ENCODE data around the gene GNRH2.
"Not testable (repeated sequence)": the region's sequence is repeated elsewhere in the genome, so short reads cannot be mapped to it uniquely, and the experiment has no call there.

GNRH2 gene, protein sequence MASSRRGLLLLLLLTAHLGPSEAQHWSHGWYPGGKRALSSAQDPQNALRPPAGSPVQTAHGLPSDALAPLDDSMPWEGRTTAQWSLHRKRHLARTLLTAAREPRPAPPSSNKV

DNA sequence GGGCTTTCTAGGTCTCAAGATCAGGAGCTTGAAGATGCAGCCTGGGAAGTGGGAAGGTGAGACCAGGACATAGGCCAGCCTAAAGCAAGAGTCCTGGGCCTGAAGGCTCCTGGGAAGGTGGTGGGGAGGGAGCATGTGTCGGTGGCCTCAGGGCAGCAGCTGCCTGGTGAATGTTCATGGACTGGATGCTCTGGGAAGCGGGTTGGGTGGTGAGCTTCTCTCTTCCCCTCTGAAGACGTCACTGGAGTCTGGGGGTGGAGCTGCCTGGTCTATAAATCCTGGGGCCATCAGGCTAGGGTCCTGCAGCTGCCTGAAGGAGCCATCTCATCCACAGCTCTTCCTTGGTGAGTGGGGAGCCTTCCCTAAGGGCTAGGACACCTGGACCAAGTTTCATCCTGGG lies at the start of gene GNRH2:
Gene GNRH2 (plus strand): TSS at position 301 of the 400 bp plus-strand sequence. CDS start 793 bp downstream, outside the sequence.
- no peak for DNase-seq

DNA sequence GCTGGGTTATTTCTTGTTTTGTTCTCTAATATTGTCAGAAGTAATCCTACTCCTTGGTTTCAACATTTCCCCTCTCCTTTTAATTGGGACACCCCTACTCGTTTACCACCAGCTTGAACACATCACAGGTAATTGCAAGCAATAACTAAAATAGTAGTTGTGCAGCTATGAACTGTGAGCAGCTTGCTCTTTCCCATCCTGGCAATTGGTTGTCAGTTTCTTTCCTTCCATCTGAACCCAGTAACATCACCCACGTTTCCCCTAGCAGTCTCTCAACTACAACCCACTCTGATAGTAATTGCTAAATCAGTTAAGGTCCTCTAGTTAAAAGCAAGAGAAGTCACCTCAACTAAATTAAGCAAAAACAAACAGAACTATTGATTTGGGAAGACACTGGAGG lies 47.6 kb upstream of the GNRH2 start:
- DNase-seq: no peak

DNA sequence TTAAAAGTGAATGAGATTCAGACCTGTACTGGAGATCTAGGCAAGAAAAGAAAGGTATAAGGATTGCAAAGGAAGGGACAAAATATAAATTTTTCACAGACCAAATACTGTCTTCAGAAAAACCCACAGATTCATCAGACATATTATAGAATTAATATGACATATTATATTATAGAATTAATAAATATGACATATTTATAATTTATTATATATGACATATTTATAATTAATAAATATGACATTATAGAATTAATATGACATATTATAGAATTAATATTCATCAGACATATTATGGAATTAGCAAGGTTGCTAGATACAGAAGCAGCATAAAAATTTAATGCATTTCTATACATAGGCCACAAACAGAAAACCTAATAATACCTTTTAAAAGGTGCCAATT lies 44.7 kb upstream of the GNRH2 start:
- no peak for DNase-seq

DNA sequence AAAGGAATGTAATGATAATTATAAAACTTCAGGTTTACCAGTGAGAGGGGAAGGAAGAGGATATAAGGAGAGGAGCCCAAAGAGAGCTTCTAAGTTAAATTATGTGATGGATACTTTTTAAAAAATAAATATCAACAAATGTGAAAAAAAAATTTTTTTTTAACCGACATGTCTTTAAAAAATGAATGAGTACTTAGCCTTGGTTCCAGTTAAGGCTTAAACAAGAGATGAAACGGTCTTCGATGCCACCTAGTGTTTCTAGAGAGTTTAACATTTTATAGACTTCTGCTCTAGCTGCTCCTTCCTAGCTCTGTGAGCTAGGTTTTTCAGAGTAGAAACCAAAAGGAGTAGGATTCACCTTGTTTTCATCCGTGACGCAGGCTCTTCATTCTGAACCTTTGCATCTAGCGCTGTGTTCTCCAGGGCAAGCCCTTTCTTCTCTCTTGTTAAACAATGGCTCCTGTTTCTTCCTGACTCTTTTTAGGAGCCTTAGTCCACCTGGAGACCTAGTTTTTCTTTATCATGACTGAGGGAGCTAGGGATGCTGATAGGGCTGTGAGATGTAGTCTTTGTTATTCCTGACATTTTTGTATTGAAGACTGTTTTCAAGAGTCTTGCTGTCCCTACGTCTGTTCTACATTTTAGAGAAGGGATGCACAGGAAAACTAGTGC lies 42.4 kb upstream of the GNRH2 start:
- DNase-seq: peak; percentile 59 to 73

DNA sequence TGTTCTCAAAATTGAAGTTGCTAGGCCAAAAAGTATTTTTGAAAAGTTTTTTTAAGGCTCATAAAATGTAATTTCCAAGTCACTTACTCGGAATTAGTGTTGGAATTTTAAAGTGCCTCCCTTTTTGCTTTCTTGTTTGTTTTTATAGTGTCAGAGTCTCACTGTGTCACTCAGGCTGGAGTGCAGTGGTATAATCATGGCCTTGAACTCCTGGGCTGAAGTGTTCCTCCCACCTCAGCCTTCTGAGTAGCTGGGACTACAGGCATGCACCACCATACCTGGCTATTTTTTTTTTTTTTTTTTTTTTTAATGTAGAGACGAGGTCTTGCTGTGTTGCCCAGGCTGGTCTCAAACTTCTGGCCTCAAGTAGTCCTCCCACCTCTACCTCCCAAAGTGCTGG lies 40.0 kb upstream of the GNRH2 start:
- DNase-seq: no peak

DNA sequence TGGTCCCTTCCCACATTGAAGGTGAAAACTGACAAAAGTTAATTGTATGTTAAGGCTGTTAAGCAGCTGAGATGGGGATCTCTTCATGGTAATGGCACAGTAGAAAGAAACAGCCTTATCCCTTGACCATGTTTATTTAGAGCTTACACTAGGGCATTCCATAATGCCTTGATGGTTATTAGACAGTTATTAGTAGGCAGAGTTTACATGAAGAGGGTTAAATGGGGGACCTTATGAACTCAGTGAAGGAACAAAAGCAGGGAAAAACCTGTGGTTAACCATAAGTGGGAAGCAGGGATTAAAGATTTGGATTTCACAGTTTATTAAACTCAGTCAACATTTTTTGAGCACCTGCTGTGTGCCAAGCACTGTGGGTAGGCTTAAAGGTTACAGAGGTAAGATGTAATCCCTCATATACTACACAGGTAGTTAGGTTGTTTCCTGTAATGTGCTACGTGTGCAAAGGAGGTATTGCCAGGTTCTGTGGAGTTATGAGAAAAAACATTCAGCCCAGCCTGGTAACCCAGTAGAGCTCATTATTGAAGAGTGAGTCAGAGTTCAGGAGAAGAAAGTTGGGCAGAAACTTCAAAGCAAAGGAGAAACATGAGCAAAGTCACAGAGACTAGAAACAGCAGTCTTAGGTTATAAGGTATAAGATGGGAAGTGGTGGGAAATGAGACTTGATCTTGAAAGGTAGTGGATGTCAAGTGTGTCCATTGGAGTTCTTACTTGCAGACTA lies 32.3 kb upstream of the GNRH2 start:
- DNase-seq: no peak

DNA sequence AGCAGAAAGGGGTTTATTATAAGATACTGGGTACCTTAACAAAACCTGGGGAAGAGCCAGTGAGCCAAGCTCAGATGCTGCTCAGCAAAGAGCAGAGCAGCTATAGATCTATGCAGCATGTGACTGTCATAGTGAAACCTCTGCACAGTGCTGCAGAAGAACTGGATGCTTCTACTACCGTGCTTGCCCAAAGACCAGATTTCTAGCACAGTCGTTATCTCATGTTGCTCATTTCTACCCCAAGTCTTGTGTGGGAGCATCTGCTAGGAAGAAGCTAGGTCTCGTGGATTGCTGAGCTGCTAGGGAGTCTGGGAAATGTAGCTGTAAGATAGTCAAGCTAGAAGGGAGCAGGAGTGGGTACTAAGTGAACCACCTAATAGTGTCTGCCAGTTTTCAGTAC lies 31.7 kb upstream of the GNRH2 start:
- DNase-seq: no peak

DNA sequence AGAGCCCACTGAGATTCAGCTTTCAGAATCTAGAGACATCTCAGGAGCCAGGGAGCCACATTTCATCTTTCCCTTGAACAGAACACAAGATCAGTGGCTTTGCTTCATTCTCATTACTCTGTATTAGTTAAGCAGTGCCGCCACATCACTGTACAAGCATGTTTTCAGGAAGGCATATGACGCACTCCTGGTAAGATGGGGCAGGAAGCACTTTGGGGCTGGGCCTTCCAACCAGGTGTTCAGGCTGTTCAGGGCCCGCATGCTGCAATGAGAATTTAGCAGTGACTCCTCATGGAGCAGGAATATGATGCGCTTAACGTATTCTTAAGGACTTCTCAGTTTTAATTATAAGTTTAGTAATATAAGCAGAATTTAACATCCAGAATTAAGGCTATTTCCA lies 29.7 kb upstream of the GNRH2 start:
- DNase-seq: no peak

DNA sequence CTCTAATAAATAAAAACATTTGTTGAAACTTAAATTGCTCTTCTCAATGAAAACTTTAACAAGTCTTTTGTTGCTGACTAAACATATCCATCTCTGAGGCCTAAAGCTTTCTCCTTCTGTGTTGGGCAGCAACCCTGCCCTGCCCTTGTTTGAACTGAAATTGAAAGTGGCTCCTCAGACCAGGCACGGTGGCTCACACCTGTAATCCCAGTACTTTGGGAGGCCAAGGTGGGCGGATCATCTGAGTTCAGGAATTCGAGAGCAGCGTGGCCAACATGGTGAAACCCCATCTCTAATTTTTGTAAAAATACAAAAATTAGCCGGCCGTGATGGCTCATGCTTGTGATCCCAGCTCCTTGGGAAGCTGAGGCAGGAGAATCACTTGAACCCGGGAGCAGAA lies 29.2 kb upstream of the GNRH2 start:
- no peak for DNase-seq

DNA sequence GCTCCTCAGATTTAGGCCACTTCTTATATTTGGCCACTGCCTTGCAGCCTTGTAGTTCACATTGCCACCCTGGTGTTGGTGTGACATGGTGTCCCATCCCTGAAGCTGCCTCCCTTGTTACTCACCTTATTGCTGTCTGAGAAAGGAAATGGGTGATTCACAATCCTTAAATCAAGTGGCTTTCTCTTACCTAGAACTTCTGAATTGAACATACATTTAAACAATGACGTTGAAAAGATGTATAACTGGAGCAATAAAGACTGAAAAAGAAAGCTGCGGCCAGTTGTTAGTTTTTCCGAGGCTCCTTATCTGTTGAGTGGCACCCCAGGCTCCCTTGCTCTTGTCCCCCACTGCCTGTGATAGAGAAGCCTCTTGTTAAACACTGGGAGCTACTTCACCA lies 28.8 kb upstream of the GNRH2 start:
- DNase-seq: no peak

DNA sequence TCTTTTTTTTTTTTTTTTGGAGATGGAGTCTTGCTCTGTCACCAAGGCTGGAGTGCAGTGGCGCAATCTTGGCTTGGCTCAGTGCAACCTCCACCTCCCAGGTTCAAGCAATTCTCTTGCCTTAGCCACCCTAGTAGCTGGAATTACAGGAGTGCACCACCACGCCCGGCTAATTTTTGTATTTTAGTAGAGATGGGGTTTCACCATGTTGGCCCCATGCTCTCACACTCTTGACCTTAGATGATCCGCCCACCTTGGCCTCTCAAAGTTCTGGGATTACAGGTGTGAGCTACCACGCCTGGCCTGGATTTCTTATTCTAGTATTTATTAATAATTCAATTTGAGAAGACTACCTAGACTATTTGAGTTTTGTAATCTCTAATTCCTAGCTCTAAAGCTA lies 28.1 kb upstream of the GNRH2 start:
- not testable (repeated sequence) for DNase-seq

DNA sequence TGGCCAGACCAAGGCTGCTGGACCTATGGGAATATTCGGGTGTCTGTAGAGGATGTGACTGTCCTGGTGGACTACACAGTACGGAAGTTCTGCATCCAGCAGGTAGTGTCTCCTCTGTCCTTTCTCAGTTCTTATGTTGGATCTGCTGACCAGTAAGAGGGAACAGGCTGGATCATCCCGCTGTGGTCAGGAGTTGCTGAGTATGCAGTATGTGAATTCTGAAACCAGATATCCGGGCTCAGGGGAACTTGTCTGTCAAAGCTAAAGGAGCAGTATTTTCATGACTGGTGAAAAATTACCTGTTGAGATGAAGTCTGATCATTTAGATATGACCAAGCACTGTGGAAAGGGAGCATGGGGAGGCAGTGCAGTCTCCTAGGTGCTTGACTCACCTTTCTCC lies 22.1 kb upstream of the GNRH2 start:
- peak in 1 of 2 experiments; percentile 30 for DNase-seq

DNA sequence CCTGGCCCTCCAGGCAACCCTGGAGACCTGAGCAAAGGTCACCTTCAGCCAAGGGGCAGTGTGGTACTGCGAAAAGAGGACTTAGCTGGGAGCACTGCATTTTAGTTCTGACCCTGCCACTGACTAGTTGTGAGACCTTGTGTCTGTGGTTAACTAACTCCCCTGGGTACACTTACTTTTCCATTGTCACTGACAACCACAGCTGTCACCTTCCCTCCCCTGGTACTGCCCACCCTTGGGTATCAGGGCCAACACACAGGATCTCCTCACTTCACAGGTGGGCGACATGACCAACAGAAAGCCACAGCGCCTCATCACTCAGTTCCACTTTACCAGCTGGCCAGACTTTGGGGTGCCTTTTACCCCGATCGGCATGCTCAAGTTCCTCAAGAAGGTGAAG lies 21.6 kb upstream of the GNRH2 start:
- DNase-seq: peak in 1 of 2 experiments; percentile 78

DNA sequence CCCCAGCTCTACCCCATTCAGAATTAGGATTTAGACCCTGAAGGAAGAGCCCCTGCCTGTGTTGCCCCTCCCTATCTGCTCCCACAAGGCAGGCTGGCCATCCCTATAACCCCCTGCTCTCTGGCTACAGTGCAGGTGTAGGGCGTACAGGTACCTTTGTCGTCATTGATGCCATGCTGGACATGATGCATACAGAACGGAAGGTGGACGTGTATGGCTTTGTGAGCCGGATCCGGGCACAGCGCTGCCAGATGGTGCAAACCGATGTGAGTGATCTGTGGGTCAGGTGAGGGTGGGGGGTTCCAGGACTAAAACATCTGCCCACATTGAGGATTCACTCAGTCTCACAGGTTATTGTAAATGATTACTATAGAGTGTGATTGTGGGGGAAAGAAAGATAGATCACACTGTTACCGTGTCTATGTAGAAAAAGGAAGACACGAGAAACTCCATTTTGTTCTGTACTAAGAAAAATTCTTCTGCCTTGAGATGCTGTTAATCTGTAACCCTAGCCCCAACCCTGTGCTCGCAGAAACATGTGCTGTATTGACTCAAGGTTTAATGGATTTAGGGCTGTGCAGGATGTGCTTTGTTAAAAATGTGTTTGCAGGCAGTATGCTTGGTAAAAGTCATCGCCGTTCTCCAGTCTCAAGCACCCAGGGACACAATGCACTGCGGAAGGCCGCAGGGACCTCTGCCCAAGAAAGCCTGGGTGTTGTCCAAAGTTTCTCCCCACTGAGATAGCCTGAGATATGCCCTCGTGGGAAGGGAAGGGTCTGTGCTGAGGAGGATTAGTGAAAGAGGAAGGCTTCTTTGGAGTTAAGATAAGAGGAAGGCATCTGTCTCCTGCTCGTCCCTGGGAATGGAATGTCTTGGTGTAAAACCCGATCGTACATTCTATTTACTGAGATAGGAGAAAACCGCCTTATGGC lies 20.6 kb upstream of the GNRH2 start:
- peak; percentile 57 to 93 for DNase-seq

DNA sequence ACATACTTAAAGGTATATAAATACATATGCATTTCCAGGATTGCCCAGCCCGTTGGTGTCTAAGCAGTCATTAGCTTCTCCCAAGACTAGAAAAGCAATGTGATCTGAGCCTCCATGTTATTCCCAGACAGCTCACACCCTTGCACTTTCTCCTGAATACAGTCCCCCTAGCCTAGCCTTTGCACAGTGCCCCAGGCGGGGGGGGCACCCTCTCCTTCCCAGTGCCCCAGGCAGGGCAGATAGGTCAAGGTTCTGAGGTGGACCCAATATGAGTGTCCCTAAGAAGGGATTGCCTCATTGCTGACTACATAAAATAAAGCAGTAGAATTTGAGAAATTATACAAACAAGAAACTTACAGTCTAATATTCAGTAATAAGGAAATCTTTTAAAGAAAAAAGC lies 15.4 kb upstream of the GNRH2 start:
- DNase-seq: no peak

DNA sequence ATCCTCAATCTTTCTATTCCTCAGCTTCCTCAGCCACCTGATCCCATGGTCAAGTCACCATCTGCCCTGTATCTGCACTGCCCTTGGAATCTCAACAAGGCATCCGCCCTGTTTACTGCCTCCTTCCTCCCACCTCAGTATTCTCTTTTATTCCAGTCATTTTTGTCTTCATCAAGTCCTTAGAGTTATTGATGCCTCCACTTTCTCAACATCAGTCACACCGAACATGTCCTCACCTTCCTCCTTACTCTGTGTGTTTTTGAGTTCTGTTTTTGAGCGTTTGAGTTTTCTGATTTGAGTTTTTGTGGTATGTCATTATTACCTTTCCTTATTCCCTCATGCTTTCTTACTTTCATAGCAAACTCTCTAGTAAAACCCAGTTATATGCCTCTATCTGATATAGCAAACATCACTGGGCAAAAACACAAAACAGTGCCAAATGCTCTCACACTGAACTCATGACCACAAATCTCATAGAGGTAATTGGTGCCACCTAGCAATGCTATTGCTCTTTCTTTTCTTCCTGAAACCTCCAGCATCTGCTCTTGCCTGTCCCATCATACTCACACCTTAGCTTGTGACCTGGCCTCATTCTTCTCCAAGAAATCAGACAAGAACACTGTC lies 11.8 kb upstream of the GNRH2 start:
- DNase-seq: no peak

DNA sequence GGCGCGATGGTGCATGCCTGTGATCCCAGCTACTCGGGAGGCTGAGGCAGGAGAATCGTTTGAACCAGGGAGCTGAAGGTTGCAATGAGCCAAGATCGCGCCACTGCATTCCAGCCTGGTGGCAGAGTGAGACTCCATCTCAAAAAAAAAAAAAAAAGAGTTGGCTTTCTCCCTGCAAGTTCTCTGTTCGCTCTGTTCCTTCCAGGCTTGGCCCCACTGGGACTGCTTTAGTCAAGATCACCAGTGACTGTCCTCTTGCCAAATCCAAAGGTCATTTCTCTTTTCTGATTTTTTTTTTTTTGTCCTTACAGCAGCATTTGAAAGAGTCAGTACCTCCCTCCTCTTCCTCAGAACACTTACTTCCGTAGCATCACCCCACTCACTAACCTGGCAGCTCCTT lies 10.8 kb upstream of the GNRH2 start:
- no peak for DNase-seq

DNA sequence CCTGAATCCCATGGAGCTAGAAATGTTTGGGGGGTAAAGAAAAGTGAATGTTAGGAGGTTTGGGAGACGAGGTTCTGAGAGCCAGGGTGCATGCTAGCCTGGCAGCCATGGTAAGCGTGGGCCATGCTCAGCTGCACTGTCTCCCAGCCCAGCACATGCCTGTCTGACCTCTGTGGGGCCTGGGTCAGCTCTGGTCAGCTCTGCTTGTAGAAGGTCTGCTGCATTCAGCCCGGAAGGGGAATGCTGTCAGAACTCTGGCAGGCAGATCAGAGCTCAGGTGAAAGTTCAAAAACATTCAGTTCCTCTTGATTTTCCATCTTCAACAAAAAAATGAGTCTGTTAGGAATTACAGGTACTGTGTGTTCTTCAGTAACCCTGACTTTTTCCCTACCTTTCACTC lies 5.8 kb upstream of the GNRH2 start:
- no peak for DNase-seq

DNA sequence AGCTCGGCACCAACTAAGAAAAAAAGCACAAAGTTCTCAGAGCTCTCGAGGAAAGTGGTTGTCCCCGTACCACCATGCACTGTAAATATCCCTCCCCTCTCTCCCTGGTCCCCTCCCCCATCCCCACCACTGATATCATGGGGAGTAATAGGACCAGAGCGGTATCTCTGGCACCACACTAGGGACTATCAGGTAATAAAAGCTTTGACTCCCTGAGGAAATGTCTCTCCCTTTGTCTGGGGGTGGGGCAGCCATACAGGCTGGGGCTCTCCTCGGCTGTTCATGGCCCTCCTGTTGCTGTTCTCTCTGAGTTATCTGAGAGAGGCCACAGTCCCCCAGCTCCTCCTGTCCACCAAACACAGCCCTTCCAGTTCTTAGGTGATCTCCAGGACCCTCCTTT lies 5.0 kb upstream of the GNRH2 start:
- no peak for DNase-seq

DNA sequence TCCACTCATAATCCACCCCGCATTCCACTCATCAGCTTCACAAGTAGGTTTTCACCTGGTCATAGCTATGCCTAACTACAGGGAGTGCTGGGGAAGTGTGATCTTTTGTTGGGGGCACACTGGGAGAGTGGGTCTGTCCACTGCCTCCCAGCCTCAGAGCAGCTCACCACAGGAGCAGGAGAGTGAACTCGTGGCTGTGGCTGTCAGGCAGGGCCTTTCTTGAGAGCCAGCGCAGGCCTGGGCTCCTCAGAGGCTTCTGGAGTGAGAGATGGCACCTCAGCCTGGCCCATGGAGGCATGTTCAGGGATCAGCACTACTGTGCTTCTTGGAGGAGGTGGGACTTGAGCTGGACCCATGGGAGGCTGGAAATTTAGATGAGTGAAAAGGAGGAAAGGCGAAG lies 4.0 kb upstream of the GNRH2 start:
- no peak for DNase-seq

DNA sequence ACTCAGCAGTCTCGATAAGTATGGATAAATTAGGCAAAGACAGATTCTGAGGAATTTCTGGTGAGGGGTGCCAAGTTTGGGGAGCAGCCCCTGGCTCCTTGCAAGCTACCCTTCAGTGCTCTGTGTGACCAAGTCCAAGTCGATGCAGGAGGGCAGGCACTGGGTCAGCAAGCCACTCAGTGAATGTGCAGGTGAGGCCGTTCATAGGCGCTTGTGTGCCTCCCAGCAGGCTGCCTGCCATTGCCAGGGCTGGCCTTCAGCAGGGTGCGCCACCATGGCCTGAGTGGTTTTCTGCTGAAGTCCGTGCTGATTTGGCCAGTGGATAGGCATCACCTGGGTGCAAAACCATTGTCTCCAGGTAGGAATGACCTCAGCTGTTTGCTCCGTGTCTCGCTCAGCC lies 3.3 kb upstream of the GNRH2 start:
- DNase-seq: no peak

DNA sequence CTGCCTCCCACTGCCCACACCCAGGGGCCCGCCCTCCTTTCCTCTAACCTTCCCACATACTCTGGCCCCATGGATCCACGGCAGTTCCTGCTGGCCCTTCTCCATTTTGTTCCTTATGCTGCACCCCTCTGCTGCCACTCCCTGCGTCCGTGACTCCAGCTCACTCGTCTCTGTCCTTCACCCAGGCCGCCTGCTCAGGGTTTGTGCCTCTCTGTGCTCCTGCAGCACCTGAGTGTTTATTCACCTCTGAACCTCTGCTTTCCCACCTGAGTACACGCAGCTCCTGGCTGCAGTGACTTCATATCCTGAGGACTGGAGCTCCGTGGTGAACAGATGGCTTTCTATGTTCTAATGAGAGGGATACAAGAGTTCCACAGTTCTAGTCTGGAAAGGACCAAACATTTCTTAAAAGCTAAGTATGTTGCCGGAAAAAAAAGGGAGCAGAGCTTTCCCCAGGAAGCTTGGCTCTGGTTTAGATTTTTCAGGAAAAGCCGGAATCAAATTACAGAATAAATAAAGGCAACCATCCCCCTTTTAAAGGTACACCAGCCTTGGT lies 1.5 kb upstream of the GNRH2 start:
- DNase-seq: no peak

DNA sequence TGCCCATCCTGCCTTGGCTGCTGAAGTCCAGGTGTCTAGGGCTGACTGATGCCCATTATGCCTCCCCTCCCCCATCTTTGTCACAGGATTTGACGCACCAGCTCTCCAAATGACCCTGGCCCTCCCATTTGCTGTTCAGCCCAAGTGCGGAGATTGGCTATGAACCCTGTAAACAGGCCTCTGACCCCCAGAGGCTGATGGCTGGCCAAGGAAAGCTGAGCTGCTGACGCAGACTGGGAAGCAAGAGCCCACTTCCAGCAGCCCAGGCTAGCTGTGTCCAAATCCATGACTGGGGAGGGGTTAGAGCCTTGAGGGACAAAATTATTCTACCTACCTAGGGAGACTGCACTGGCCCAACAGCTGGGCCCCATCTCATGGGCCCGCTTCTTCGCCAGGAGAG lies 797 bp upstream of the GNRH2 start:
- DNase-seq: no peak
